ENCODE results near the gene CLMP. TPM values are rescaled to one million over a fixed set of nuclear protein-coding genes. Genes with fewer than 3 reads are reported as not detected.

Gene CLMP
- total and polyA plus RNA-seq, 8 donors = 0.46 to 5.5 (median 1.0) TPM

- no peak overlapping the region for H3K4me3 ChIP-seq
- no peak for ATAC-seq
Measured at GRCh38 chr11:123122852-123123251, 72.2 kb downstream of the CLMP start.

GRCh38 chr11:123122341-123122740 is 72.7 kb downstream of the CLMP start:
- DNase-seq = no peak
- H3K27ac ChIP-seq = no peak overlapping the region
- TF ChIP-seq CTCF (IDR thresholded peaks at IDR 0.05) = no peak
- no peak overlapping the region for H3K4me3 ChIP-seq
- no peaks in the 10 kb centered on the region for H3K27me3 ChIP-seq
- FAIRE-seq = no peak
- no peaks in the 10 kb centered on the region for H3K9me3 ChIP-seq
- no peaks in the 10 kb centered on the region for H3K36me3 ChIP-seq
- intact Hi-C loops (cut with DNase I) = no loop called here
- 36 to 39% methylated on average over 8 of the region's 8 CpGs for WGBS, 2 donors
- peak in 3 of 4 donors; percentile 40 to 63 (median 55) for ATAC-seq
- H3K4me1 ChIP-seq = no peaks in the 10 kb centered on the region

More at GRCh38 chr11:123122852-123123251, 72.2 kb downstream of the CLMP start:
- H3K27me3 ChIP-seq = no peaks in the 10 kb centered on the region
- H3K27ac ChIP-seq = no peak overlapping the region
- H3K36me3 ChIP-seq = no peaks in the 10 kb centered on the region
- WGBS, 2 donors = 71 to 81% methylated on average over 7 of the region's 7 CpGs
- FAIRE-seq (no peak), DNase-seq (no peak)
- no peaks in the 10 kb centered on the region for H3K4me1 ChIP-seq
- TF ChIP-seq CTCF (IDR thresholded peaks at IDR 0.05) = no peak
- intact Hi-C loops (cut with DNase I) = no loop called here
- H3K9me3 ChIP-seq = no peaks in the 10 kb centered on the region

GRCh38 chr11:123116486-123116885 is 78.6 kb downstream of the CLMP start:
- DNase-seq (no peak), FAIRE-seq (no peak), ATAC-seq (no peak)
- intact Hi-C loops (cut with DNase I) = no loop called here
- no peaks in the 10 kb centered on the region for H3K36me3 ChIP-seq
- no peak for TF ChIP-seq CTCF (IDR thresholded peaks at IDR 0.05)
- no peak overlapping the region for H3K4me3 ChIP-seq
- no peaks in the 10 kb centered on the region for H3K27me3 ChIP-seq
- H3K4me1 ChIP-seq = no peaks in the 10 kb centered on the region
- WGBS, 2 donors = 88 to 90% methylated on average over 2 of the region's 2 CpGs
- H3K27ac ChIP-seq = no peak overlapping the region
- no peaks in the 10 kb centered on the region for H3K9me3 ChIP-seq

- H3K36me3 ChIP-seq = no peaks in the 10 kb centered on the region
- 64 to 66% methylated on average over 4 of the region's 4 CpGs for WGBS, 2 donors
- H3K4me3 ChIP-seq = no peak overlapping the region
- FAIRE-seq = peak; percentile 32
- no peaks in the 10 kb centered on the region for H3K4me1 ChIP-seq
- intact Hi-C loops (cut with DNase I) = loop anchor here in 2 of 3 donors (5.0 kb wide), 2 partner anchors 131 to 136 kb away; no protein-coding TSS in a partner anchor
- no peak for DNase-seq
- peaks cover 0 to 4% (median 0%) of the 10 kb centered on the region in 4 donors for H3K27me3 ChIP-seq
- no peak overlapping the region for H3K27ac ChIP-seq
- peak; percentile 47 to 75 (median 54) for TF ChIP-seq CTCF (IDR thresholded peaks at IDR 0.05)
- peak; percentile 75 to 90 (median 88) for ATAC-seq
- H3K9me3 ChIP-seq = no peaks in the 10 kb centered on the region
Measured at GRCh38 chr11:123111465-123111864, 83.6 kb downstream of the CLMP start.

- FAIRE-seq (no peak), DNase-seq (no peak), ATAC-seq (no peak)
- intact Hi-C loops (cut with DNase I) = loop anchor here in 2 of 3 donors (5.0 kb wide), 2 partner anchors 132 to 137 kb away; no protein-coding TSS in a partner anchor
- Histone ChIP-seq H3K36me3 (no peaks in the 10 kb centered on the region), H3K27me3 (peaks cover 0 to 4% (median 0%) of the 10 kb centered on the region in 4 donors), H3K4me1 (no peaks in the 10 kb centered on the region), H3K27ac (no peak overlapping the region), H3K9me3 (no peaks in the 10 kb centered on the region), H3K4me3 (no peak overlapping the region)
- 72 to 84% methylated on average over 8 of the region's 8 CpGs for WGBS, 2 donors
- TF ChIP-seq CTCF (IDR thresholded peaks at IDR 0.05) = no peak
Measured at GRCh38 chr11:123110397-123110796, 84.7 kb downstream of the CLMP start.
